Cardiac fibroblast (primary cell): ENCODE data around the gene CDKN1C.

ENCODE experiments used
- DNase-seq, 2 donors: peaks; one replicate each; pipeline versions ENCODE4 v3.0.0 to v3.0.0-alpha.2; 2010; ENCODE audit warnings: low read depth in 2 of 2
- H3K4me3 ChIP-seq, 2 donors: replicated peaks in 1 of 2; 1 replicate in 1 of 2; 2 replicates in 1 of 2; pipeline ENCODE4 v1.5.1; 2011; ENCODE audit warnings: low read depth in 2 of 2, low read length in 2 of 2, mild to moderate bottlenecking in 2 of 2, moderate library complexity in 1 of 2
- CTCF ChIP-seq: IDR thresholded peaks from one replicate; pipeline ENCODE4 v1.5.1; 2011; ENCODE audit warnings: low read depth, mild to moderate bottlenecking, low read length, inconsistent platforms

Gene CDKN1C

GRCh38 chr11:2838676-2839294, 46.8 kb downstream of the CDKN1C start:
- no peak for TF ChIP-seq CTCF
- no peak overlapping the region for H3K4me3 ChIP-seq
- no peak for DNase-seq

- DNase-seq, result no peak
- H3K4me3 ChIP-seq, result no peak overlapping the region
- no peak for TF ChIP-seq CTCF
Measured at GRCh38 chr11:2838091-2838490, 47.5 kb downstream of the CDKN1C start.

GRCh38 chr11:2837651-2838050, 47.9 kb downstream of the CDKN1C start:
- DNase-seq, result no peak
- no peak overlapping the region for H3K4me3 ChIP-seq
- TF ChIP-seq CTCF, result no peak

GRCh38 chr11:2837096-2837601, 48.4 kb downstream of the CDKN1C start:
- DNase-seq, result peak; percentile 37 to 52
- TF ChIP-seq CTCF, result peak; percentile 41
- no peak overlapping the region for H3K4me3 ChIP-seq

GRCh38 chr11:2836315-2837095, 49.1 kb downstream of the CDKN1C start:
- H3K4me3 ChIP-seq, result no peak overlapping the region
- DNase-seq, result no peak
- TF ChIP-seq CTCF, result no peak

GRCh38 chr11:2835751-2836150, 49.8 kb downstream of the CDKN1C start:
- H3K4me3 ChIP-seq, result no peak overlapping the region
- TF ChIP-seq CTCF, result no peak
- DNase-seq, result no peak
